Sigmoid colon (tissue), 7 donors: ENCODE data around the gene STK32A. TPM values are rescaled to one million over a fixed set of nuclear protein-coding genes. Genes with fewer than 3 reads are reported as not detected.

Source experiments
- DNase-seq: peaks from one replicate; pipeline ENCODE4 v3.0.0-alpha.2; 2019
- H3K27ac ChIP-seq, 4 donors: fragments of 200-600 bp; sonication (generic); one replicate each; pipeline ENCODE4 v1.5.1; 2016 to 2019; ENCODE audit warnings: mild to moderate bottlenecking in 1 of 4
- H3K27me3 ChIP-seq, 3 donors: fragments of 200-600 bp; sonication (generic); one replicate each; pipeline ENCODE4 v1.5.1; 2019; ENCODE audit warnings: mild to moderate bottlenecking in 1 of 3
- H3K36me3 ChIP-seq, 4 donors: fragments of 200-600 bp; sonication (generic); one replicate each; pipeline ENCODE4 v1.5.1; 2016 to 2019
- H3K4me1 ChIP-seq, 4 donors: fragments of 200-600 bp; sonication (generic); one replicate each; pipeline ENCODE4 v1.5.1; 2017 to 2019
- H3K4me3 ChIP-seq, 4 donors: fragments of 200-600 bp; sonication (generic); one replicate each; pipeline ENCODE4 v1.5.1; 2017 to 2019; ENCODE audit warnings: mild to moderate bottlenecking in 2 of 4, moderate library complexity in 1 of 4
- H3K9me3 ChIP-seq, 4 donors: fragments of 200-600 bp in 3 of 4; sonication (generic) in 3 of 4; one replicate each; pipeline versions ENCODE4 v1.5.1 to v1.6.1; 2013 to 2019
- CTCF ChIP-seq, 4 experiments: fragments of 450-650 bp in 3 of 4; fragments of 200-600 bp in 1 of 4; IDR thresholded peaks; one replicate each; pipeline ENCODE4 v1.5.1; 2016 to 2019; ENCODE audit warnings: antibody characterized with exemption in 4 of 4, mild to moderate bottlenecking in 3 of 4, moderate library complexity in 2 of 4
- EP300 ChIP-seq, 4 donors: sonication (generic); formaldehyde crosslinking; IDR thresholded peaks; one replicate each; pipeline ENCODE4 v1.6.1; 2017; ENCODE audit warnings: antibody characterized with exemption in 4 of 4
- POLR2A ChIP-seq, 2 donors: fragments of 450-650 bp; IDR thresholded peaks; one replicate each; pipeline ENCODE4 v1.6.1; 2016; ENCODE audit warnings: antibody characterized with exemption in 2 of 2, mild to moderate bottlenecking in 2 of 2, moderate library complexity in 2 of 2
- POLR2AphosphoS5 ChIP-seq, 4 donors: sonication (generic); formaldehyde crosslinking; IDR thresholded peaks; one replicate each; pipeline ENCODE4 v1.6.1; 2017; ENCODE audit warnings: antibody characterized with exemption in 4 of 4
- WGBS, 2 donors: extraction: QIAGEN DNeasy Blood & Tissue Kit; methylation state at CpG; one replicate each; pipeline ENCODE4 v1.1.7; 2013; 5-methylcytosine and 5-hydroxymethylcytosine counted together
- intact Hi-C: fragments of 100-400 bp; cut with DNase I; formaldehyde crosslinking; loops from one replicate; pipeline ENCODE4 v1.15.1; 2023
- polyA plus RNA-seq, 3 donors: library from polyadenylated mRNA; stranded (reverse); fragments of 200-250 nt; gene quantifications; one replicate each; pipeline ENCODE4 v1.2.3, GENCODE V29; 2013
- total RNA-seq, 4 donors: library from RNA; depleted of rRNA; stranded (reverse); fragments of >200 nt; gene quantifications; one replicate each; pipeline ENCODE4 v1.1.0, GENCODE V29; 2016
- donor health status: healthy with polysubstance abuse.
- donor health status: Bipolar disorder and iron deficiency.
- donor health status: healthy.

The STK32A gene
- total and polyA plus RNA-seq, 7 donors = under 0.01 to 9.1 (median 4.5) TPM; not detected in 1

DNA sequence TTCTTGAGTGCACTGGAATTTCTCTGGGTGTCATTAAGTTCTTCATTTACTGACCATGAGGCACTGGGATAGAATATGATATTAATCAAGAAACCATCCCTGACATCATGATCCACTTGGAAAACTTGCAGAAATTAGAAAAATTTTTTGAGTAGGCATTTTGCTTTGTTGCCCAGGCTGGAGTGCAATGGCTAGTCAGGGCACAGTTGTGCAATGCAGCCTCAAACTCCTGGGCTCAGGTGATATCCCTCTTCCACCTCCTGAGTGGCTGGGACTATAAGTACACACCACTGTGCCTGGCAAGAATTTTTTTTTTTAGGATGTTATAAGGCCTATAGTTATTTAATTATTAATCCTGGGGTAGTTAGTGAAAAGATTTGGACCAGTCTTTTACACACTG, 106.5 kb downstream of the STK32A start:
- no peak overlapping the region for H3K27ac ChIP-seq
- H3K4me1 ChIP-seq = no peaks in the 10 kb centered on the region
- no peaks in the 10 kb centered on the region for H3K27me3 ChIP-seq
- intact Hi-C loops = no loop called here
- no peak for DNase-seq
- H3K36me3 ChIP-seq = no peaks in the 10 kb centered on the region
- no peak overlapping the region for H3K4me3 ChIP-seq
- TF ChIP-seq CTCF (IDR thresholded peaks at IDR 0.05) = no peak
- TF ChIP-seq EP300 (IDR thresholded peaks at IDR 0.05) = no peak
- TF ChIP-seq POLR2AphosphoS5 (IDR thresholded peaks at IDR 0.05) = no peak
- TF ChIP-seq POLR2A (IDR thresholded peaks at IDR 0.05) = no peak
- H3K9me3 ChIP-seq = no peaks in the 10 kb centered on the region

DNA sequence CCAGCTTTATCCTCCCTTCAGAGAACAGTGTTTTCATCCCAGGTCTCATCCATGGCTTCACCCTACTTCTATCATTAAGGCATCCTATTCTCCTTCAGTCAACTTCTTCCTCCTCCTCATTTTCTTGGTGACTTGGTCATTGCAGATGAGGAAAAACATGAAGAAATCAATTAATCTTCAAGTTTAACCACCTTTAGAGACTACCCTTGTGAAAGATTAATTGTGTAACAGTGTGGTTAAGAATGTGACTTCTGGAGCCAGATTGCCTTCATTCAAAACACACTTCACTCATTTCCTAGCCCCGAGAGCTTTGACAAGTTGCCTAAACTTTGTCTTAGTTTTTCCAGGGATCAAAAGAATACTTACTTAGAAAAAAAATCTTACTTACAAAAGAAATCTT, 110.0 kb downstream of the STK32A start:
- intact Hi-C loops = no loop called here
- H3K27ac ChIP-seq = no peak overlapping the region

GRCh38 chr5:147346006-147346561, 111.3 kb downstream of the STK32A start:
- intact Hi-C loops = no loop called here
- TF ChIP-seq CTCF (IDR thresholded peaks at IDR 0.05) (no peak), EP300 (IDR thresholded peaks at IDR 0.05) (no peak)
- Histone ChIP-seq H3K27ac (no peak overlapping the region), H3K36me3 (no peaks in the 10 kb centered on the region), H3K4me3 (no peak overlapping the region), H3K9me3 (no peaks in the 10 kb centered on the region), H3K4me1 (no peaks in the 10 kb centered on the region), H3K27me3 (no peaks in the 10 kb centered on the region)
- 75 to 76% methylated on average over 5 of the region's 5 CpGs for WGBS, 2 donors
- no peak for DNase-seq

More for the DNA sequence above, 110.0 kb downstream of the STK32A start:
- TF ChIP-seq POLR2A (IDR thresholded peaks at IDR 0.05) = no peak
- no peak for TF ChIP-seq EP300 (IDR thresholded peaks at IDR 0.05)
- no peak for TF ChIP-seq CTCF (IDR thresholded peaks at IDR 0.05)
- TF ChIP-seq POLR2AphosphoS5 (IDR thresholded peaks at IDR 0.05) = no peak
- Histone ChIP-seq H3K4me1 (no peaks in the 10 kb centered on the region), H3K9me3 (no peaks in the 10 kb centered on the region), H3K36me3 (no peaks in the 10 kb centered on the region), H3K4me3 (no peak overlapping the region), H3K27me3 (no peaks in the 10 kb centered on the region)
- WGBS, 2 donors = 31% methylated on average over 1 of the region's 1 CpG
- DNase-seq = no peak

- no peaks in the 10 kb centered on the region for H3K27me3 ChIP-seq
- H3K36me3 ChIP-seq = no peaks in the 10 kb centered on the region
- WGBS, 2 donors = 73 to 85% methylated on average over 2 of the region's 2 CpGs
- no peak overlapping the region for H3K27ac ChIP-seq
- H3K9me3 ChIP-seq = no peaks in the 10 kb centered on the region
- no peak for TF ChIP-seq CTCF (IDR thresholded peaks at IDR 0.05)
- no peak for TF ChIP-seq POLR2A (IDR thresholded peaks at IDR 0.05)
- no peak for TF ChIP-seq POLR2AphosphoS5 (IDR thresholded peaks at IDR 0.05)
- TF ChIP-seq EP300 (IDR thresholded peaks at IDR 0.05) = no peak
- no peaks in the 10 kb centered on the region for H3K4me1 ChIP-seq
- intact Hi-C loops = no loop called here
- DNase-seq = no peak
- no peak overlapping the region for H3K4me3 ChIP-seq
Observed at GRCh38 chr5:147348046-147348445, 113.2 kb downstream of the STK32A start.

- whole genome bisulfite sequencing, 2 donors = 94 to 95% methylated on average over 5 of the region's 5 CpGs
Observed at GRCh38 chr5:147348451-147348850, 113.6 kb downstream of the STK32A start.

More at GRCh38 chr5:147348451-147348850, 113.6 kb downstream of the STK32A start:
- no peaks in the 10 kb centered on the region for H3K9me3 ChIP-seq
- H3K4me3 ChIP-seq = no peak overlapping the region
- no peaks in the 10 kb centered on the region for H3K4me1 ChIP-seq
- TF ChIP-seq EP300 (IDR thresholded peaks at IDR 0.05) = no peak
- TF ChIP-seq POLR2A (IDR thresholded peaks at IDR 0.05) = no peak
- TF ChIP-seq POLR2AphosphoS5 (IDR thresholded peaks at IDR 0.05) = no peak
- no peak for TF ChIP-seq CTCF (IDR thresholded peaks at IDR 0.05)
- no peak for DNase-seq
- H3K27ac ChIP-seq = no peak overlapping the region
- no peaks in the 10 kb centered on the region for H3K27me3 ChIP-seq
- no peaks in the 10 kb centered on the region for H3K36me3 ChIP-seq
- intact Hi-C loops = no loop called here
